GM23338 (cell line): ENCODE data around the gene HIVEP3. TPM values are rescaled to one million over a fixed set of nuclear protein-coding genes. Genes with fewer than 3 reads are reported as not detected.

Experiments used
- ATAC-seq: fragments of 200-7000 bp; cut with Tn5 transposase; 3 replicates; pipeline ENCODE4 v1.9.1; 2020
- DNase-seq: peaks from one replicate; pipeline ENCODE4 v3.0.0-alpha.2; 2015; ENCODE audit warnings: low spot score
- H2AFZ ChIP-seq: fragments of 200-600 bp; sonication (generic); 2 replicates; pipeline ENCODE4 v1.8.0; 2016; ENCODE audit warnings: antibody characterized with exemption, mild to moderate bottlenecking, moderate library complexity
- H3F3A ChIP-seq: fragments of 200-600 bp; sonication (generic); replicated peaks from 2 replicates; pipeline ENCODE4 v1.8.0; 2017; ENCODE audit warnings: antibody characterized with exemption, mixed run types, low read depth
- H3K27ac ChIP-seq: fragments of 200-600 bp; sonication (generic); 2 replicates; pipeline ENCODE4 v1.6.1; 2016; ENCODE audit warnings: low read depth
- H3K27me3 ChIP-seq: fragments of 200-600 bp; sonication (generic); 2 replicates; pipeline ENCODE4 v1.8.0; 2016; ENCODE audit warnings: mild to moderate bottlenecking, mixed run types, moderate library complexity; ENCODE audit not compliant: insufficient read depth
- H3K36me3 ChIP-seq: fragments of 200-600 bp; sonication (generic); 2 replicates; pipeline ENCODE4 v1.8.0; 2016; ENCODE audit warnings: mild to moderate bottlenecking; ENCODE audit not compliant: insufficient read depth
- H3K4me1 ChIP-seq: fragments of 200-600 bp; sonication (generic); 2 replicates; pipeline ENCODE4 v1.8.0; 2016; ENCODE audit warnings: mild to moderate bottlenecking, moderate library complexity; ENCODE audit not compliant: insufficient read depth
- H3K4me2 ChIP-seq: fragments of 200-600 bp; sonication (generic); 2 replicates; pipeline ENCODE4 v1.7.1; 2017; ENCODE audit warnings: mixed run types
- H3K4me3 ChIP-seq: fragments of 200-600 bp; sonication (generic); 2 replicates; pipeline ENCODE4 v1.6.1; 2016; ENCODE audit warnings: mixed run types
- H3K79me2 ChIP-seq: fragments of 200-600 bp; sonication (generic); replicated peaks from 2 replicates; pipeline ENCODE4 v1.8.0; 2017; ENCODE audit warnings: mild to moderate bottlenecking; ENCODE audit not compliant: insufficient read depth
- H3K9me2 ChIP-seq: fragments of 200-600 bp; sonication (generic); 2 replicates; pipeline ENCODE4 v1.8.0; 2017; ENCODE audit not compliant: insufficient read depth
- H4K20me1 ChIP-seq: fragments of 200-600 bp; sonication (generic); replicated peaks from 2 replicates; pipeline ENCODE4 v1.8.0; 2017; ENCODE audit warnings: mild to moderate bottlenecking; ENCODE audit not compliant: insufficient read depth
- H3K27ac Mint-ChIP-seq: 2 replicates; pipeline ENCODE4 v1.8.0; 2020; ENCODE audit warnings: inconsistent platforms, mild to moderate bottlenecking, moderate library complexity, mixed read lengths
- H3K27me3 Mint-ChIP-seq: 3 replicates; pipeline ENCODE4 v1.8.0; 2022; ENCODE audit warnings: low read depth, mild to moderate bottlenecking, moderate library complexity, mixed read lengths, inconsistent platforms; ENCODE audit not compliant: insufficient read depth, poor library complexity
- H3K36me3 Mint-ChIP-seq: 3 replicates; pipeline ENCODE4 v1.8.0; 2021; ENCODE audit warnings: low read depth, mild to moderate bottlenecking, inconsistent platforms, moderate library complexity, mixed read lengths
- H3K4me1 Mint-ChIP-seq: 3 replicates; pipeline ENCODE4 v1.8.0; 2020; ENCODE audit warnings: mild to moderate bottlenecking, inconsistent platforms, mixed read lengths
- H3K4me3 Mint-ChIP-seq: 3 replicates; pipeline ENCODE4 v1.8.0; 2021; ENCODE audit warnings: moderate library complexity, mild to moderate bottlenecking, inconsistent platforms, mixed read lengths
- H3K9me3 Mint-ChIP-seq: 3 replicates; pipeline ENCODE4 v1.8.0; 2020; ENCODE audit warnings: moderate library complexity, mild to moderate bottlenecking, inconsistent platforms, mixed read lengths
- CREB1 ChIP-seq: fragments of 250-450 bp; sonication (Bioruptor Pico); IDR thresholded peaks from 2 replicates; pipeline ENCODE4 v1.5.0; 2020; ENCODE audit warnings: low read depth, mild to moderate bottlenecking, moderate library complexity
- EZH2 ChIP-seq: fragments of 200-600 bp; sonication (generic); IDR thresholded peaks from one replicate; pipeline ENCODE4 v1.8.0; 2017; ENCODE audit warnings: antibody characterized with exemption, mild to moderate bottlenecking, low read depth; ENCODE audit not compliant: unreplicated experiment
- EZH2phosphoT487 ChIP-seq: fragments of 200-600 bp; sonication (generic); IDR thresholded peaks from one replicate; pipeline ENCODE4 v1.8.1; 2018; ENCODE audit warnings: antibody characterized with exemption; ENCODE audit not compliant: unreplicated experiment
- JUNB ChIP-seq: IDR thresholded peaks from one replicate; pipeline ENCODE4 v1.6.1; 2016; ENCODE audit warnings: antibody characterized with exemption; ENCODE audit not compliant: unreplicated experiment
- NANOG ChIP-seq: IDR thresholded peaks from 2 replicates; pipeline ENCODE4 v1.6.1; 2016; ENCODE audit warnings: antibody characterized with exemption, borderline replicate concordance
- POLR2AphosphoS5 ChIP-seq: IDR thresholded peaks from 2 replicates; pipeline ENCODE4 v1.6.1; 2016; ENCODE audit warnings: antibody characterized with exemption, low read depth
- STAT1 ChIP-seq: IDR thresholded peaks from one replicate; pipeline ENCODE4 v1.6.1; 2016; ENCODE audit warnings: antibody characterized with exemption; ENCODE audit not compliant: unreplicated experiment
- ZNF114 ChIP-seq: fragments of 250-450 bp; sonication (Bioruptor Pico); IDR thresholded peaks from 2 replicates; pipeline ENCODE4 v1.5.0; 2020; ENCODE audit warnings: mild to moderate bottlenecking, moderate library complexity
- ZNF331 ChIP-seq: fragments of 250-450 bp; sonication (Bioruptor Pico); IDR thresholded peaks from 2 replicates; pipeline ENCODE4 v1.5.0; 2020; ENCODE audit warnings: low read depth, mild to moderate bottlenecking, moderate library complexity
- polyA plus RNA-seq: library from polyadenylated mRNA; unstranded; fragments of >200 nt; fragmentation: Nextera tagmentation; extraction: Ambion mirVana; gene quantifications from 2 replicates; pipeline ENCODE4 v1.2.1, GENCODE V29; 2016
- total RNA-seq: library from RNA; depleted of rRNA; stranded (reverse); fragments of >200 nt; shearing (Covaris generic); gene quantifications from 2 replicates; pipeline ENCODE4 v1.2.3, GENCODE V29; 2014
- TF ChIP-seq, protein P1 (sequence below): IDR thresholded peaks from 2 replicates; pipeline ENCODE4 v1.6.1; 2016; ENCODE audit warnings: antibody characterized with exemption
- TF ChIP-seq, protein P2 (sequence below): fragments of 250-450 bp; sonication (Bioruptor Pico); IDR thresholded peaks from 2 replicates; pipeline ENCODE4 v1.5.0; 2020; ENCODE audit warnings: mild to moderate bottlenecking, moderate library complexity
- TF ChIP-seq, protein P3 (sequence below): IDR thresholded peaks from one replicate; pipeline ENCODE4 v1.6.1; 2018; ENCODE audit warnings: antibody characterized with exemption; ENCODE audit not compliant: unreplicated experiment
- TF ChIP-seq, protein P4 (sequence below), 2 experiments: fragments of 200-600 bp in 1 of 2; sonication (generic) in 1 of 2; conservative IDR thresholded peaks; 2 replicates each; pipeline versions ENCODE4 v1.5.1 to v1.6.1; 2016 to 2017; ENCODE audit warnings: antibody characterized with exemption in 2 of 2, low read depth in 2 of 2, mild to moderate bottlenecking in 2 of 2, moderate library complexity in 1 of 2

The HIVEP3 gene
- total and polyA plus RNA-seq, 2 experiments from 2014 or later = 0.14 to 0.24 TPM

DNA sequence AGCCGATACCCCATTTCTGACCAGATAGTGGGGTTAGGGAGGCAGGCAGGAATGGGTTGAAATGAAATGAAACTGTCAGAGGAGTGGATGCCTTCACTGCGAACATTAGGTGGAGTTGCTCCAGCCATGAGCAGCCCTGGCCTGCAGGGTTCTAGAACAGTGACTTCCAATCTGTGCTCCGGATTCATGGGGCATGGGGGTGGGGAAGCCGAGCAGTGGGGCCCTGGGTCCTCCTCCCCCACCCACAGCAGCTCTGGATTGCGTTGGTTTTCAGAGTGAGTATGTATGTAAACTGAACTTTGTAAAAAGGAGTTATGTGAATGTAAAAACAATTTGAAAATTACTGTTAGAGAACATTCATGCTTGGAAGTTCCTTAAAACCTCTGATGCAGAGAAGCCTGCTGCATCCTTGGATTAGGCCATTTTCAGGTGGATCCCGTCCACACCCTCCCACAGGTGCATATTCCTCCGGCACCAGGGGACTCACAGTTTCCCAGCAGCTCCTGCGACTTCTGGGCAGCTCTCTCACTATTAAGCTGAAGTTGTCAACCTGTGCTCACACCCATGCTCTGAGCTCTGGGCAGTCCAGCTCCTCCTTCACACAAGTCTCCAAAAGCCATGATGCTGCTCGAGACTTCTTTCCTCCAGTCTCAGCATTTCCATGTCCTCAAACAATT lies 379.8 kb downstream of the HIVEP3 start:
- H3K27ac ChIP-seq = no peak overlapping the region
- Mint-ChIP-seq H3K27me3 (peaks cover 13% of the 10 kb centered on the region), H3K9me3 (peaks cover 7% of the 10 kb centered on the region; the same call in 2 of the 3 replicates), H3K36me3 (no peaks in the 10 kb centered on the region), H3K27ac (no peak overlapping the region), H3K4me3 (no peak overlapping the region), H3K4me1 (no peaks in the 10 kb centered on the region)
- no peak for DNase-seq
- TF ChIP-seq, protein P1, sequence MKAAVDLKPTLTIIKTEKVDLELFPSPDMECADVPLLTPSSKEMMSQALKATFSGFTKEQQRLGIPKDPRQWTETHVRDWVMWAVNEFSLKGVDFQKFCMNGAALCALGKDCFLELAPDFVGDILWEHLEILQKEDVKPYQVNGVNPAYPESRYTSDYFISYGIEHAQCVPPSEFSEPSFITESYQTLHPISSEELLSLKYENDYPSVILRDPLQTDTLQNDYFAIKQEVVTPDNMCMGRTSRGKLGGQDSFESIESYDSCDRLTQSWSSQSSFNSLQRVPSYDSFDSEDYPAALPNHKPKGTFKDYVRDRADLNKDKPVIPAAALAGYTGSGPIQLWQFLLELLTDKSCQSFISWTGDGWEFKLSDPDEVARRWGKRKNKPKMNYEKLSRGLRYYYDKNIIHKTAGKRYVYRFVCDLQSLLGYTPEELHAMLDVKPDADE = no peak
- no peak for TF ChIP-seq STAT1
- TF ChIP-seq, protein P2, sequence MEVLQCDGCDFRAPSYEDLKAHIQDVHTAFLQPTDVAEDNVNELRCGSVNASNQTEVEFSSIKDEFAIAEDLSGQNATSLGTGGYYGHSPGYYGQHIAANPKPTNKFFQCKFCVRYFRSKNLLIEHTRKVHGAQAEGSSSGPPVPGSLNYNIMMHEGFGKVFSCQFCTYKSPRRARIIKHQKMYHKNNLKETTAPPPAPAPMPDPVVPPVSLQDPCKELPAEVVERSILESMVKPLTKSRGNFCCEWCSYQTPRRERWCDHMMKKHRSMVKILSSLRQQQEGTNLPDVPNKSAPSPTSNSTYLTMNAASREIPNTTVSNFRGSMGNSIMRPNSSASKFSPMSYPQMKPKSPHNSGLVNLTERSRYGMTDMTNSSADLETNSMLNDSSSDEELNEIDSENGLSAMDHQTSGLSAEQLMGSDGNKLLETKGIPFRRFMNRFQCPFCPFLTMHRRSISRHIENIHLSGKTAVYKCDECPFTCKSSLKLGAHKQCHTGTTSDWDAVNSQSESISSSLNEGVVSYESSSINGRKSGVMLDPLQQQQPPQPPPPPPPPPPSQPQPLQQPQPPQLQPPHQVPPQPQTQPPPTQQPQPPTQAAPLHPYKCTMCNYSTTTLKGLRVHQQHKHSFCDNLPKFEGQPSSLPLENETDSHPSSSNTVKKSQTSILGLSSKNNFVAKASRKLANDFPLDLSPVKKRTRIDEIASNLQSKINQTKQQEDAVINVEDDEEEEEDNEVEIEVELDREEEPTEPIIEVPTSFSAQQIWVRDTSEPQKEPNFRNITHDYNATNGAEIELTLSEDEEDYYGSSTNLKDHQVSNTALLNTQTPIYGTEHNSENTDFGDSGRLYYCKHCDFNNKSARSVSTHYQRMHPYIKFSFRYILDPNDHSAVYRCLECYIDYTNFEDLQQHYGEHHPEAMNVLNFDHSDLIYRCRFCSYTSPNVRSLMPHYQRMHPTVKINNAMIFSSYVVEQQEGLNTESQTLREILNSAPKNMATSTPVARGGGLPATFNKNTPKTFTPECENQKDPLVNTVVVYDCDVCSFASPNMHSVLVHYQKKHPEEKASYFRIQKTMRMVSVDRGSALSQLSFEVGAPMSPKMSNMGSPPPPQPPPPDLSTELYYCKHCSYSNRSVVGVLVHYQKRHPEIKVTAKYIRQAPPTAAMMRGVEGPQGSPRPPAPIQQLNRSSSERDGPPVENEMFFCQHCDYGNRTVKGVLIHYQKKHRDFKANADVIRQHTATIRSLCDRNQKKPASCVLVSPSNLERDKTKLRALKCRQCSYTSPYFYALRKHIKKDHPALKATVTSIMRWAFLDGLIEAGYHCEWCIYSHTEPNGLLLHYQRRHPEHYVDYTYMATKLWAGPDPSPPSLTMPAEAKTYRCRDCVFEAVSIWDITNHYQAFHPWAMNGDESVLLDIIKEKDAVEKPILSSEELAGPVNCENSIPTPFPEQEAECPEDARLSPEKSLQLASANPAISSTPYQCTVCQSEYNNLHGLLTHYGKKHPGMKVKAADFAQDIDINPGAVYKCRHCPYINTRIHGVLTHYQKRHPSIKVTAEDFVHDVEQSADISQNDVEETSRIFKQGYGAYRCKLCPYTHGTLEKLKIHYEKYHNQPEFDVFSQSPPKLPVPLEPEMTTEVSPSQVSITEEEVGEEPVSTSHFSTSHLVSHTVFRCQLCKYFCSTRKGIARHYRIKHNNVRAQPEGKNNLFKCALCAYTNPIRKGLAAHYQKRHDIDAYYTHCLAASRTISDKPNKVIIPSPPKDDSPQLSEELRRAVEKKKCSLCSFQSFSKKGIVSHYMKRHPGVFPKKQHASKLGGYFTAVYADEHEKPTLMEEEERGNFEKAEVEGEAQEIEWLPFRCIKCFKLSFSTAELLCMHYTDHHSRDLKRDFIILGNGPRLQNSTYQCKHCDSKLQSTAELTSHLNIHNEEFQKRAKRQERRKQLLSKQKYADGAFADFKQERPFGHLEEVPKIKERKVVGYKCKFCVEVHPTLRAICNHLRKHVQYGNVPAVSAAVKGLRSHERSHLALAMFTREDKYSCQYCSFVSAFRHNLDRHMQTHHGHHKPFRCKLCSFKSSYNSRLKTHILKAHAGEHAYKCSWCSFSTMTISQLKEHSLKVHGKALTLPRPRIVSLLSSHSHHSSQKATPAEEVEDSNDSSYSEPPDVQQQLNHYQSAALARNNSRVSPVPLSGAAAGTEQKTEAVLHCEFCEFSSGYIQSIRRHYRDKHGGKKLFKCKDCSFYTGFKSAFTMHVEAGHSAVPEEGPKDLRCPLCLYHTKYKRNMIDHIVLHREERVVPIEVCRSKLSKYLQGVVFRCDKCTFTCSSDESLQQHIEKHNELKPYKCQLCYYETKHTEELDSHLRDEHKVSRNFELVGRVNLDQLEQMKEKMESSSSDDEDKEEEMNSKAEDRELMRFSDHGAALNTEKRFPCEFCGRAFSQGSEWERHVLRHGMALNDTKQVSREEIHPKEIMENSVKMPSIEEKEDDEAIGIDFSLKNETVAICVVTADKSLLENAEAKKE (CRISPR knock-in tag) = no peak
- TF ChIP-seq EZH2phosphoT487 = no peak
- TF ChIP-seq ZNF331 = no peak
- TF ChIP-seq, protein P3, sequence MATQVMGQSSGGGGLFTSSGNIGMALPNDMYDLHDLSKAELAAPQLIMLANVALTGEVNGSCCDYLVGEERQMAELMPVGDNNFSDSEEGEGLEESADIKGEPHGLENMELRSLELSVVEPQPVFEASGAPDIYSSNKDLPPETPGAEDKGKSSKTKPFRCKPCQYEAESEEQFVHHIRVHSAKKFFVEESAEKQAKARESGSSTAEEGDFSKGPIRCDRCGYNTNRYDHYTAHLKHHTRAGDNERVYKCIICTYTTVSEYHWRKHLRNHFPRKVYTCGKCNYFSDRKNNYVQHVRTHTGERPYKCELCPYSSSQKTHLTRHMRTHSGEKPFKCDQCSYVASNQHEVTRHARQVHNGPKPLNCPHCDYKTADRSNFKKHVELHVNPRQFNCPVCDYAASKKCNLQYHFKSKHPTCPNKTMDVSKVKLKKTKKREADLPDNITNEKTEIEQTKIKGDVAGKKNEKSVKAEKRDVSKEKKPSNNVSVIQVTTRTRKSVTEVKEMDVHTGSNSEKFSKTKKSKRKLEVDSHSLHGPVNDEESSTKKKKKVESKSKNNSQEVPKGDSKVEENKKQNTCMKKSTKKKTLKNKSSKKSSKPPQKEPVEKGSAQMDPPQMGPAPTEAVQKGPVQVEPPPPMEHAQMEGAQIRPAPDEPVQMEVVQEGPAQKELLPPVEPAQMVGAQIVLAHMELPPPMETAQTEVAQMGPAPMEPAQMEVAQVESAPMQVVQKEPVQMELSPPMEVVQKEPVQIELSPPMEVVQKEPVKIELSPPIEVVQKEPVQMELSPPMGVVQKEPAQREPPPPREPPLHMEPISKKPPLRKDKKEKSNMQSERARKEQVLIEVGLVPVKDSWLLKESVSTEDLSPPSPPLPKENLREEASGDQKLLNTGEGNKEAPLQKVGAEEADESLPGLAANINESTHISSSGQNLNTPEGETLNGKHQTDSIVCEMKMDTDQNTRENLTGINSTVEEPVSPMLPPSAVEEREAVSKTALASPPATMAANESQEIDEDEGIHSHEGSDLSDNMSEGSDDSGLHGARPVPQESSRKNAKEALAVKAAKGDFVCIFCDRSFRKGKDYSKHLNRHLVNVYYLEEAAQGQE = no peak
- TF ChIP-seq EZH2 = no peak
- TF ChIP-seq CREB1 (CRISPR knock-in tag) = no peak
- TF ChIP-seq, protein P4, sequence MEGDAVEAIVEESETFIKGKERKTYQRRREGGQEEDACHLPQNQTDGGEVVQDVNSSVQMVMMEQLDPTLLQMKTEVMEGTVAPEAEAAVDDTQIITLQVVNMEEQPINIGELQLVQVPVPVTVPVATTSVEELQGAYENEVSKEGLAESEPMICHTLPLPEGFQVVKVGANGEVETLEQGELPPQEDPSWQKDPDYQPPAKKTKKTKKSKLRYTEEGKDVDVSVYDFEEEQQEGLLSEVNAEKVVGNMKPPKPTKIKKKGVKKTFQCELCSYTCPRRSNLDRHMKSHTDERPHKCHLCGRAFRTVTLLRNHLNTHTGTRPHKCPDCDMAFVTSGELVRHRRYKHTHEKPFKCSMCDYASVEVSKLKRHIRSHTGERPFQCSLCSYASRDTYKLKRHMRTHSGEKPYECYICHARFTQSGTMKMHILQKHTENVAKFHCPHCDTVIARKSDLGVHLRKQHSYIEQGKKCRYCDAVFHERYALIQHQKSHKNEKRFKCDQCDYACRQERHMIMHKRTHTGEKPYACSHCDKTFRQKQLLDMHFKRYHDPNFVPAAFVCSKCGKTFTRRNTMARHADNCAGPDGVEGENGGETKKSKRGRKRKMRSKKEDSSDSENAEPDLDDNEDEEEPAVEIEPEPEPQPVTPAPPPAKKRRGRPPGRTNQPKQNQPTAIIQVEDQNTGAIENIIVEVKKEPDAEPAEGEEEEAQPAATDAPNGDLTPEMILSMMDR (conservative IDR thresholded peaks at IDR 0.05; ENCODE audit: low read depth in 2 of 2) = no peak
- TF ChIP-seq POLR2AphosphoS5 = no peak
- TF ChIP-seq ZNF114 (CRISPR knock-in tag) = no peak
- TF ChIP-seq NANOG = no peak
- no peak for TF ChIP-seq JUNB
- no peaks in the 10 kb centered on the region for H3F3A ChIP-seq
- H3K27me3 ChIP-seq = no peaks in the 10 kb centered on the region
- no peaks in the 10 kb centered on the region for H3K79me2 ChIP-seq
- no peaks in the 10 kb centered on the region for H3K36me3 ChIP-seq
- ATAC-seq = no peak
- H3K4me2 ChIP-seq = no peak overlapping the region
- H3K4me1 ChIP-seq = no peaks in the 10 kb centered on the region
- H4K20me1 ChIP-seq = no peaks in the 10 kb centered on the region
- no peak overlapping the region for H3K4me3 ChIP-seq
- H2AFZ ChIP-seq = no peak overlapping the region
- H3K9me2 ChIP-seq = no peaks in the 10 kb centered on the region
